ENCODE measurements around the gene SASH1.

SASH1 gene

DNA sequence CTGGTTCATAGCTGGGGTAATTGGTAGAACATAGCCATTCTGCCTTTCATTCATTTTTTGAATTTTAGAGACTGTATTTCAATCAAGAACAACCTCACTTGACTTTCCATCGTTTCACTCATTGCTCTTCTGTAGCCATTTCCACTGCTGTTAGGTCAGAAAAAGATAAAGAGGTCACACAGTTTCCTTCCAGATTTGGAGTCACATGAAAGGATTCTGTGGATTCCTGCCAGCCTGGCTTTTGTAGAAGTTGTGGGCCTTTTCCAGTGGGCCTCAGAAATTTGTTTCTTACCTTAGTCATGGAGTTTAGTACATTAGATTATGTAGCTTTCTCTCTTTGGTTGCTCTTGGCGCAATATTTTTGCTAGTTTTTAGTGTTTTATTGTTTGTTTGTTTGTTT is 157.8 kb downstream of the SASH1 start:
- FAIRE-seq: no peak
- TF ChIP-seq CTCF (IDR thresholded peaks at IDR 0.05; ENCODE audit: insufficient read depth, missing control alignments): no peak

DNA sequence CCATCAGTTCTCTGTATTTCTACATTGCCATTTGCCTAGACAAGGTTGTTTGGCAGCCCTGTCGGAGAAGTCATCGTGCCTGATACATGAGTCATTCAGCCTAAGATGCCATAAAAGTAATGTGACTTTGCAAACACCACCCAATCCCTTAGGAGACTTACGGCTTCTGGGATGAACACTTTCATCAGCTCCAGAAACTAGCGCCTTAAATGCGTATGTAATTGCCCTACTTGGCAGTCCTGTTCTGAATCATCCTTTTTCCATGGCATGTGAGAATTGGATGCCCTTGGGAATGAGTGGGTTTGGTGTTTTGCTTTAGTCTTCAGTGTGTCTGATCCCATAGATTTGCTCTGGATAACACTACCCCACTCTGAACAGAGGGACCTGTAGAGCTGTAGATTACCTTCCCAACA is 158.5 kb downstream of the SASH1 start:
- no peak for TF ChIP-seq CTCF (IDR thresholded peaks at IDR 0.05; ENCODE audit: insufficient read depth, missing control alignments)
- DNase-seq (ENCODE audit: insufficient read length, low spot score) (no peak), FAIRE-seq (no peak)

More for the DNA sequence above, 157.8 kb downstream of the SASH1 start:
- DNase-seq (ENCODE audit: insufficient read length, low spot score): no peak

- FAIRE-seq (no peak), DNase-seq (ENCODE audit: insufficient read length, low spot score) (no peak)
- TF ChIP-seq CTCF (IDR thresholded peaks at IDR 0.05; ENCODE audit: insufficient read depth, missing control alignments): no peak
These were observed 159.6 kb downstream of the SASH1 start for GRCh38 chr6:148502083-148502772.

- DNase-seq (ENCODE audit: insufficient read length, low spot score) (no peak), FAIRE-seq (no peak)
- no peak for TF ChIP-seq CTCF (IDR thresholded peaks at IDR 0.05; ENCODE audit: insufficient read depth, missing control alignments)
These were observed 160.1 kb downstream of the SASH1 start for GRCh38 chr6:148502773-148503135.

DNA sequence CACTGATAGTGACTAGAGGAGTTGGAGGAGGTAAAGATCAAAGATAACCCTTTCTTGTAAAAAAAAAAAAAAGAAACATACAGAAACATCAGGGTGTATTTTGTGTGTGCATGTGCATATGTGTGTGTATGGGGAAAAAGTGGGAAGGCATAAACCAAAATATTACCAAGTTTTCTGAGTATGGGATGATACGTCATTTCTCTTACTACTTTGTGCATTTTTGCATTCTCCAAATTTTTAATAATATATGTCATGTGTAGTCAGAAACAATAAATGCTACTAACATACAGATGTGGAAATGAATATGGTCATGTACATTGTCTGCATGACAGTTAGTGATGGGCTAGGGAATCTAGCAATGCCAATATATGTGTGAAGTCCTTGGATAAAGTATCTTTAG is 161.1 kb downstream of the SASH1 start:
- TF ChIP-seq CTCF (IDR thresholded peaks at IDR 0.05; ENCODE audit: insufficient read depth, missing control alignments): no peak
- FAIRE-seq (no peak), DNase-seq (ENCODE audit: insufficient read length, low spot score) (no peak)

DNA sequence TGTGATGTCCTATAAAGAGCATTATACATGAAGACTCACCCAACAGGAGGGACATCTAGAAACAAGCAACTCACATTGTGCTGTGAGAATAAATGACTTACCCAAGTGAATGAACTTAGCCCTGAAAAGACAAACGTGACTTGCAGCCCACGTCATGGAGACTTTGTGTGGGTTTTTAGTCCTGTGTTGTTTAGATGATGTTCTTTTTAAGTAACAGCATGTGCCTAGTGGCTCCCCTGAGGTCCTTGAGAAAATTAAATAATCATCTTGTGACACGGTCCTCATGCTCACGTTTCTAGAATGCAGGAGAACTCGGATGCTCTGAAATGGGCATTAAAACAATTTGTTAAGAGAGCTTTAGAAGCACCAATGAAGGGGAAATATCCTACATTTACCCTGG is 165.1 kb downstream of the SASH1 start:
- DNase-seq (ENCODE audit: insufficient read length, low spot score) (no peak), FAIRE-seq (no peak)
- TF ChIP-seq CTCF (IDR thresholded peaks at IDR 0.05; ENCODE audit: insufficient read depth, missing control alignments): no peak

DNA sequence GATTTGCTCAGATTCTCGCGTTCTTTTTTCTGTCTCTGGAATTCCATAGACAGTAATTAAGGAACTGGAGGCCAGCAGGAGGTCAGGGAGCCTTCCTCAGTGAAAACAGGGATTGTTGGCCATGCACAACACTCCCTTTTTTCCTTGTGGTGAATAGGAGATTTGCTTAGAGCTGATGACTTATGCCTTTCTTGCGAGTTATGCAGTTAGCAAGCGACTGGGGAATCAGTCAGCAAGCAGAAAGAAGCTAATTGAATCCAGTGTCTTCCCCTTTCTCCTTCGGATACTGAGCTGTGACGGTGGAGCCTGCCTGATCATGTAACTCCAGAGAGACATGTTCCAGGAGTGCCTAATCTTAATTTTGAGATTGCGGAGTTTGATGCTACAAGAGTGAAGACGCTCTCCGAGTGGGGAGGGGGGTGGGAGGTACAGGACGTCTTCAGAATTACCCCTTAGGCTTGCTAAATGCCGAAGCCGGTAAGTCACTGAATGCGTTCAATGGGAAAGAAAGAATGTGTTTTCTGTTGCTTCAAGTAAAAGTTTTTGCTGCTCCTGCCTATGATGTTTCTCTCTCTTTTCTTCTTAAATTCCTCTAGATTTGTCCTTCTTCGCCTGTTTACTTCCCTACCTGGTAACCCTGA is 165.9 kb downstream of the SASH1 start:
- no peak for TF ChIP-seq CTCF (IDR thresholded peaks at IDR 0.05; ENCODE audit: insufficient read depth, missing control alignments)
- DNase-seq (ENCODE audit: insufficient read length, low spot score): no peak
- FAIRE-seq: no peak
